Endodermal cell (in vitro differentiated cells): ENCODE measurements around the gene LYSMD2. TPM values are rescaled to one million over a fixed set of nuclear protein-coding genes. Genes with fewer than 3 reads are reported as not detected.

Experiments used
- DNase-seq: peaks from one replicate; pipeline ENCODE4 v3.0.0-alpha.2; 2017
- H3K27ac ChIP-seq: 2 replicates; pipeline ENCODE4 v1.5.1; 2013; ENCODE audit warnings: mild to moderate bottlenecking, low read depth, low read length, moderate library complexity
- H3K27me3 ChIP-seq: 2 replicates; pipeline ENCODE4 v1.6.1; 2013; ENCODE audit warnings: mild to moderate bottlenecking, low read length, moderate library complexity; ENCODE audit not compliant: insufficient read depth, control insufficient read depth, poor library complexity, severe bottlenecking
- H3K36me3 ChIP-seq: 2 replicates; pipeline ENCODE4 v1.7.0; 2013; ENCODE audit warnings: mild to moderate bottlenecking, low read length, moderate library complexity; ENCODE audit not compliant: control insufficient read depth, insufficient read depth
- H3K4me1 ChIP-seq: one replicate; pipeline ENCODE4 v1.7.0; 2013; ENCODE audit warnings: low read length; ENCODE audit not compliant: control insufficient read depth, insufficient read depth
- H3K4me3 ChIP-seq: 2 replicates; pipeline ENCODE4 v1.5.1; 2013; ENCODE audit warnings: mild to moderate bottlenecking, low read length, moderate library complexity
- H3K9ac ChIP-seq: 2 replicates; pipeline ENCODE4 v1.6.1; 2013; ENCODE audit warnings: mild to moderate bottlenecking, low read length, moderate library complexity; ENCODE audit not compliant: poor library complexity, severe bottlenecking; ENCODE audit errors: extremely low read depth
- H3K9me3 ChIP-seq: 2 replicates; pipeline ENCODE4 v1.6.1; 2013; ENCODE audit warnings: mild to moderate bottlenecking, low read length, moderate library complexity; ENCODE audit not compliant: control insufficient read depth
- H3K27ac Mint-ChIP-seq: 2 replicates; pipeline ENCODE4 v1.8.0; 2020; ENCODE audit warnings: mixed read lengths
- H3K27me3 Mint-ChIP-seq: 2 replicates; pipeline ENCODE4 v1.8.0; 2021; ENCODE audit warnings: mild to moderate bottlenecking, mixed read lengths; ENCODE audit not compliant: insufficient read depth
- H3K36me3 Mint-ChIP-seq: 2 replicates; pipeline ENCODE4 v1.8.0; 2020; ENCODE audit warnings: low read depth, mixed read lengths
- H3K4me1 Mint-ChIP-seq: 2 replicates; pipeline ENCODE4 v1.8.0; 2020; ENCODE audit warnings: mixed read lengths
- H3K4me3 Mint-ChIP-seq: 2 replicates; pipeline ENCODE4 v1.8.0; 2020; ENCODE audit warnings: mild to moderate bottlenecking, moderate library complexity, mixed read lengths
- H3K9me3 Mint-ChIP-seq: 2 replicates; pipeline ENCODE4 v1.8.0; 2020; ENCODE audit warnings: mild to moderate bottlenecking, mixed read lengths
- WGBS, 2 experiments: methylation state at CpG; one replicate each; pipeline versions ENCODE4 v1.1.5 to v1.1.7; 2013; ENCODE audit warnings: missing lambda C conversion rate in 2 of 2, mixed read lengths in 1 of 2; ENCODE audit not compliant: insufficient coverage in 1 of 2, insufficient read length in 1 of 2; 5-methylcytosine and 5-hydroxymethylcytosine counted together
- total RNA-seq, 2 donors: library from RNA; stranded (reverse); fragmentation: NEBNext Ultra II Directional in 1 of 2; extraction: Animal tissue kit (Norgen Biotek cat#: 25700) in 1 of 2; gene quantifications; 2 replicates in 1 of 2; 3 replicates in 1 of 2; pipeline ENCODE4 v1.2.1, GENCODE V29; 2021
- TF ChIP-seq, protein P1 (sequence below): fragments of 200-600 bp; sonication (generic); conservative IDR thresholded peaks from 2 replicates; pipeline ENCODE4 v1.5.0; 2021; ENCODE audit warnings: antibody characterized with exemption, mild to moderate bottlenecking

LYSMD2 gene
- total RNA-seq, 2 donors from 2014 or later = 0.80 to 1.5 TPM

DNA sequence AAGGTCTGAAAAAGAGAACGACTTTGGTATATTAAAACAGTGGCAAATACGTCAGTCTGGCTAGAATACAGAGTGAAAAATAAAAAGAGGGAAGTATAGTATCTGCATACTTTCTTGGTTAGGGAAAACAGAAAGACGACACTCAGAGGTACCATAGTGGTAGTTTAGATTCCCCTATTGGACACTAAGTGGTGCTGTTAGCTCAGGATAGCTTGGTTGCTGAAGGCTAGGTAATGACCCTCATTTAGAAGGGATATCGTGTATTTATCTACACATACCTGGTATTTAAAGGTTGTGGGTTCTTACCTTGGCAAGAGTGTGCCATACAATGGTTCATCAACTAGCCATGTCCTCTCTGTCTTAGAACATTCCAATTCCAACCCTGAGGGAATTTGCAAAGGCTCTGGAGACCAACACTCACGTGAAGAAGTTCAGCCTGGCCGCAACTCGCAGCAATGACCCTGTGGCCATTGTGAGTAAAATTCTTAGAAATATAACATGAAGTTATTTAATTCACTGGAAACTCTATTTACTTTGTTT lies 45.0 kb upstream of the LYSMD2 start:
- H3K9me3 ChIP-seq = no peaks in the 10 kb centered on the region
- Mint-ChIP-seq H3K27me3 (no peaks in the 10 kb centered on the region), H3K4me3 (no peak overlapping the region), H3K27ac (no peak overlapping the region), H3K36me3 (peaks cover 2% of the 10 kb centered on the region), H3K4me1 (no peaks in the 10 kb centered on the region), H3K9me3 (peaks cover 2% of the 10 kb centered on the region)
- WGBS, 2 experiments = 59 to 73% methylated on average over 3 to 7 of the region's 7 CpGs
- no peak overlapping the region for H3K9ac ChIP-seq
- no peak overlapping the region for H3K27ac ChIP-seq
- H3K4me1 ChIP-seq = no peaks in the 10 kb centered on the region
- DNase-seq = no peak
- no peak overlapping the region for H3K4me3 ChIP-seq
- H3K36me3 ChIP-seq = no peaks in the 10 kb centered on the region
- H3K27me3 ChIP-seq = no peaks in the 10 kb centered on the region
- TF ChIP-seq, protein P1, sequence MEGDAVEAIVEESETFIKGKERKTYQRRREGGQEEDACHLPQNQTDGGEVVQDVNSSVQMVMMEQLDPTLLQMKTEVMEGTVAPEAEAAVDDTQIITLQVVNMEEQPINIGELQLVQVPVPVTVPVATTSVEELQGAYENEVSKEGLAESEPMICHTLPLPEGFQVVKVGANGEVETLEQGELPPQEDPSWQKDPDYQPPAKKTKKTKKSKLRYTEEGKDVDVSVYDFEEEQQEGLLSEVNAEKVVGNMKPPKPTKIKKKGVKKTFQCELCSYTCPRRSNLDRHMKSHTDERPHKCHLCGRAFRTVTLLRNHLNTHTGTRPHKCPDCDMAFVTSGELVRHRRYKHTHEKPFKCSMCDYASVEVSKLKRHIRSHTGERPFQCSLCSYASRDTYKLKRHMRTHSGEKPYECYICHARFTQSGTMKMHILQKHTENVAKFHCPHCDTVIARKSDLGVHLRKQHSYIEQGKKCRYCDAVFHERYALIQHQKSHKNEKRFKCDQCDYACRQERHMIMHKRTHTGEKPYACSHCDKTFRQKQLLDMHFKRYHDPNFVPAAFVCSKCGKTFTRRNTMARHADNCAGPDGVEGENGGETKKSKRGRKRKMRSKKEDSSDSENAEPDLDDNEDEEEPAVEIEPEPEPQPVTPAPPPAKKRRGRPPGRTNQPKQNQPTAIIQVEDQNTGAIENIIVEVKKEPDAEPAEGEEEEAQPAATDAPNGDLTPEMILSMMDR = peak; percentile 84

DNA sequence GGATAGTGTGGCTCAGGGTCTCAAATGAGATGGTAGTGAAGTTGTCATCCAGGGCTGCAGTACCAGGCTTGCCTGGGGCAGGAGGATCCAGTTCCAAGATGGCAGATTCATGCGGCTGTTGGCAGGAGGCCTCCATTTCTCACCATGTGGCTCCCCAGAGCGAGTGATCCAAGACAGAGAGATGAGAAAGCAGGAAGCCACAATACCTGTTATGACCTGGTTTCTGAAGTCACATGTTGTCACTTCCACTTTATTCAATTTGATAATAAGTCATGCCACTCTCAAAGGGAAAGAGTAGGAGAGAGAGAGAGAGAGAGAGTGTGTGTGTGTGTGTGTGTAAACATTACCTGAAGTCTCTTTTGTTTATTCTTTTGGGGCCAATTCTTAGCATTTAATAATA lies 44.1 kb upstream of the LYSMD2 start:
- no peaks in the 10 kb centered on the region for H3K4me1 Mint-ChIP-seq
- H3K27me3 Mint-ChIP-seq = no peaks in the 10 kb centered on the region
- H3K4me3 Mint-ChIP-seq = no peak overlapping the region
- Histone ChIP-seq H3K27me3 (no peaks in the 10 kb centered on the region), H3K4me3 (no peak overlapping the region), H3K27ac (no peak overlapping the region), H3K9ac (no peak overlapping the region), H3K4me1 (no peaks in the 10 kb centered on the region), H3K36me3 (no peaks in the 10 kb centered on the region), H3K9me3 (no peaks in the 10 kb centered on the region)
- WGBS, 2 experiments = 36 to 44% methylated on average over 2 of the region's 2 CpGs
- TF ChIP-seq, protein P1 = no peak
- no peak for DNase-seq
- peaks cover 2% of the 10 kb centered on the region for H3K36me3 Mint-ChIP-seq
- H3K9me3 Mint-ChIP-seq = peaks cover 2% of the 10 kb centered on the region
- H3K27ac Mint-ChIP-seq = no peak overlapping the region

DNA sequence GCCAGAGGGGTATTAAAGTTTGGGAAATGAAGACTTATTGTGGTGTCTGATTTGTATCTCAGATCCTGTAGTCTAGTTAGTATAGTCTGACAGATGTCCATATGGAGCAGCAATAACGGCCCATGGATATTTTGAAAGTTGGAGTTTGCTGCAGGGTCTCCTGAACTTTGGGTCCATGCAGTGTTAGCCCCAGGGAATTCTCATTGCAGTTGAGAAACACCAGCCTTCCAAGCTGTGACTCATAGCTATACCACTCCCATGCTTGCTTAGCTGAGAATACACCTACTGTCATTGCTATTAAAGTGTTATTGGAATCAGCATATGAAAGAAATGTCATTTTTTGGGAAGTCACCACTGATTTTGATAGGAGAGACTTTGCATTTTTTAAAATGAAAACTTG lies 43.2 kb upstream of the LYSMD2 start:
- 83 to 100% methylated on average over 1 of the region's 1 CpG for WGBS, 2 experiments
- H3K36me3 Mint-ChIP-seq = no peaks in the 10 kb centered on the region
- TF ChIP-seq, protein P1 = no peak

More for the DNA sequence above, 43.2 kb upstream of the LYSMD2 start:
- Histone ChIP-seq H3K4me1 (no peaks in the 10 kb centered on the region), H3K27me3 (no peaks in the 10 kb centered on the region), H3K4me3 (no peak overlapping the region), H3K27ac (no peak overlapping the region), H3K9me3 (no peaks in the 10 kb centered on the region), H3K9ac (no peak overlapping the region), H3K36me3 (no peaks in the 10 kb centered on the region)
- no peak for DNase-seq
- Mint-ChIP-seq H3K27me3 (no peaks in the 10 kb centered on the region), H3K27ac (no peak overlapping the region), H3K9me3 (peaks cover 2% of the 10 kb centered on the region), H3K4me3 (no peak overlapping the region), H3K4me1 (no peaks in the 10 kb centered on the region)
